Measurements from ENCODE around the gene SF3A1.

SF3A1 gene

GRCh38 chr22:30332994-30333706 is 23.5 kb downstream of the SF3A1 start:
- TF ChIP-seq BHLHE40 (IDR thresholded peaks at IDR 0.05; ENCODE audit: borderline replicate concordance) (no peak), PKNOX1 (IDR thresholded peaks at IDR 0.05) (peak; percentile 64; the same call in 1 of the 2 replicates), ELF4 (IDR thresholded peaks at IDR 0.05) (no peak)

GRCh38 chr22:30332551-30332950 is 24.1 kb downstream of the SF3A1 start:
- POLR2A ChIA-PET, result interaction anchor here (3.0 kb wide), 1 partner anchor 24 kb away, joined by 13 read pairs; the partner anchor contains the start of genes CCDC157 and SF3A1
- TF ChIP-seq ARNT (IDR thresholded peaks at IDR 0.05), result no peak
- no peak for TF ChIP-seq L3MBTL2 (conservative IDR thresholded peaks at IDR 0.05)
- TF ChIP-seq ELF4 (IDR thresholded peaks at IDR 0.05), result no peak
- no peak for TF ChIP-seq FOXK2 (IDR thresholded peaks at IDR 0.05)
- TF ChIP-seq FOXM1 (IDR thresholded peaks at IDR 0.05; ENCODE audit: borderline replicate concordance), result no peak
- TF ChIP-seq CTBP1 (IDR thresholded peaks at IDR 0.05; ENCODE audit: borderline replicate concordance), result no peak
- CTCF ChIA-PET, result no interaction called here
- DNase-seq (ENCODE audit: extremely low spot score), result no peak

More at GRCh38 chr22:30332994-30333706, 23.5 kb downstream of the SF3A1 start:
- POLR2A ChIA-PET, result interaction anchor here (3.0 kb wide), 1 partner anchor 23 kb away, joined by 13 read pairs; the partner anchor contains the start of genes CCDC157 and SF3A1
- DNase-seq (ENCODE audit: extremely low spot score), result no peak
- CTCF ChIA-PET, result no interaction called here

- ChIA-PET POLR2A (interaction anchor here (0.7 to 3.7 kb wide), 3 partner anchors 13 to 59 kb away, joined by 3 to 31 read pairs (median 4); partner anchors contain the start of genes CCDC157 and SF3A1), CTCF (interaction anchor here (1.0 to 2.7 kb wide), 3 partner anchors 40 to 65 kb away, joined by 3 to 18 read pairs (median 3); partner anchors contain the start of gene CASTOR1)
- no peak for DNase-seq (ENCODE audit: extremely low spot score)
- no peak for TF ChIP-seq FOXA1 (IDR thresholded peaks at IDR 0.05)
- TF ChIP-seq TARDBP (IDR thresholded peaks at IDR 0.05), result no peak
- no peak for TF ChIP-seq ZNF384 (IDR thresholded peaks at IDR 0.05)
- TF ChIP-seq NFRKB (IDR thresholded peaks at IDR 0.05), result no peak
- no peak for TF ChIP-seq SUZ12 (IDR thresholded peaks at IDR 0.05)
- no peak for TF ChIP-seq CTBP1 (IDR thresholded peaks at IDR 0.05; ENCODE audit: borderline replicate concordance)
- TF ChIP-seq PKNOX1 (IDR thresholded peaks at IDR 0.05), result no peak
- no peak for TF ChIP-seq FOXM1 (IDR thresholded peaks at IDR 0.05; ENCODE audit: borderline replicate concordance)
- no peak for TF ChIP-seq ELF4 (IDR thresholded peaks at IDR 0.05)
- no peak for TF ChIP-seq HDGF (IDR thresholded peaks at IDR 0.05; ENCODE audit: borderline replicate concordance)
- no peak for TF ChIP-seq BHLHE40 (IDR thresholded peaks at IDR 0.05; ENCODE audit: borderline replicate concordance)
- TF ChIP-seq FOXK2 (IDR thresholded peaks at IDR 0.05), result no peak
- TF ChIP-seq L3MBTL2 (conservative IDR thresholded peaks at IDR 0.05), result no peak
- no peak for TF ChIP-seq ARNT (IDR thresholded peaks at IDR 0.05)
- TF ChIP-seq LEF1 (IDR thresholded peaks at IDR 0.05; ENCODE audit: borderline replicate concordance), result no peak
- no peak for TF ChIP-seq SP1 (IDR thresholded peaks at IDR 0.05)
Observed at GRCh38 chr22:30328466-30329049, 28.1 kb downstream of the SF3A1 start.

- ChIA-PET CTCF (interaction anchor here (1.0 to 2.7 kb wide), 4 partner anchors 40 to 65 kb away, joined by 3 to 18 read pairs (median 3); partner anchors contain the start of gene CASTOR1), POLR2A (interaction anchor here (0.7 to 3.7 kb wide), 4 partner anchors 14 to 60 kb away, joined by 3 to 31 read pairs (median 7); partner anchors contain the start of genes CASTOR1, CCDC157 and SF3A1)
- DNase-seq (ENCODE audit: extremely low spot score), result peak; percentile 47
- TF ChIP-seq HDGF (IDR thresholded peaks at IDR 0.05; ENCODE audit: borderline replicate concordance) (no peak), ZNF384 (IDR thresholded peaks at IDR 0.05) (no peak), LEF1 (IDR thresholded peaks at IDR 0.05; ENCODE audit: borderline replicate concordance) (no peak), ARNT (IDR thresholded peaks at IDR 0.05) (no peak), BHLHE40 (IDR thresholded peaks at IDR 0.05; ENCODE audit: borderline replicate concordance) (no peak), SUZ12 (IDR thresholded peaks at IDR 0.05) (no peak), ELF4 (IDR thresholded peaks at IDR 0.05) (no peak), TARDBP (IDR thresholded peaks at IDR 0.05) (no peak), CTBP1 (IDR thresholded peaks at IDR 0.05; ENCODE audit: borderline replicate concordance) (no peak), L3MBTL2 (conservative IDR thresholded peaks at IDR 0.05) (no peak), FOXM1 (IDR thresholded peaks at IDR 0.05; ENCODE audit: borderline replicate concordance) (no peak), PKNOX1 (IDR thresholded peaks at IDR 0.05) (no peak), FOXK2 (IDR thresholded peaks at IDR 0.05) (no peak), FOXA1 (IDR thresholded peaks at IDR 0.05) (no peak), SP1 (IDR thresholded peaks at IDR 0.05) (no peak), NFRKB (IDR thresholded peaks at IDR 0.05) (no peak)
Observed at GRCh38 chr22:30327864-30328345, 28.8 kb downstream of the SF3A1 start.

- CTCF ChIA-PET, result interaction anchor here (0.6 to 2.7 kb wide), 4 partner anchors 39 to 114 kb away, joined by 3 to 18 read pairs (median 3); partner anchors contain the start of gene CASTOR1
- TF ChIP-seq PKNOX1 (IDR thresholded peaks at IDR 0.05) (peak; percentile 97), ZNF384 (IDR thresholded peaks at IDR 0.05) (no peak)
- POLR2A ChIA-PET, result interaction anchor here (0.7 to 3.7 kb wide), 9 partner anchors 12 to 118 kb away, joined by 3 to 31 read pairs (median 4); partner anchors contain the start of genes CASTOR1, CCDC157, RNF215 and SF3A1
- peak; percentile 100 for DNase-seq (ENCODE audit: extremely low spot score)
Observed at GRCh38 chr22:30326706-30327362, 29.9 kb downstream of the SF3A1 start, which contains the start of gene TBC1D10A. TSS of gene TBC1D10A (minus strand) at chr22:30326941. CDS start at chr22:30326881, 60 bp downstream.
